Inferior parietal cortex (tissue), 1 donor: ENCODE measurements around the gene ORAI1.
"Not testable (repeated sequence)": the region's sequence is repeated elsewhere in the genome, so short reads cannot be mapped to it uniquely, and the experiment has no call there.

ENCODE experiments used
- DNase-seq: peaks from one replicate; pipeline ENCODE4 v3.0.0-alpha.2; 2016; ENCODE audit errors: extremely low spot score

Gene ORAI1

DNA sequence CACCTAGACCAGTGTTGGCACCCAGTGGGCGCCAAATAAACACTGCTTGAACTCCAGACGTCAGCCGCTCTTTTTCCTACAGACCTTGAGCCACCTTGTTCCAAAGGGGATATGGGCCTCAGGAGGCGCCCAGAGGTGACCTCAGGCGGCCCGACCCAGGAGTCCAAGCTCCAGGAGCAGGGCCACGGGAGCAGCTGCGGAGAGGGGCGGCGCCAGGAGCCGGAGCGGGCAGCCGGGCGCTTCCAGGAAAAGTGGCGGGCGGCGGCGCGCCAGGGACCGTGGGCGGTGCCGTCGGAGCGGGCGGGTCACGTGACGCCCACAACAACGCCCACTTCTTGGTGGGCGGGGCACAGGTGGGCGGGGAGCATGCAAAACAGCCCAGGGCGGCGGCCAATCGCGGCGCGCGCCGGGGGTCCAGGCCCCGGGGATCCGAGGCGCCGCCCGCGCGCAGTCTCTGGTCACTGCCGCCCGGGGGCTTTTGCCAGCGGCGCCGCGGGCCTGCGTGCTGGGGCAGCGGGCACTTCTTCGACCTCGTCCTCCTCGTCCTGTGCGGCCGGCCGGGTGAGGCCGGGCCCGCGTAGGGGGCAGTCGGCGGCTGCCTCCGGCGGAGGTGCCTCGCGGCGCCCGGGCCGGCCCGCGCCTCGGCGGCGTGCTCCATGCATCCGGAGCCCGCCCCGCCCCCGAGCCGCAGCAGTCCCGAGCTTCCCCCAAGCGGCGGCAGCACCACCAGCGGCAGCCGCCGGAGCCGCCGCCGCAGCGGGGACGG, at the start of gene ORAI1:
Gene ORAI1, plus strand, starts transcription at position 444 of the 766 bp plus-strand sequence.
- peak; percentile 86 for DNase-seq

- no peak for DNase-seq
Observed at GRCh38 chr12:121576851-121577391, 49.4 kb upstream of the ORAI1 start.

- DNase-seq, result no peak
Observed at GRCh38 chr12:121577443-121578180, 48.7 kb upstream of the ORAI1 start.

GRCh38 chr12:121578230-121579189, 47.8 kb upstream of the ORAI1 start:
- DNase-seq, result no peak

DNA sequence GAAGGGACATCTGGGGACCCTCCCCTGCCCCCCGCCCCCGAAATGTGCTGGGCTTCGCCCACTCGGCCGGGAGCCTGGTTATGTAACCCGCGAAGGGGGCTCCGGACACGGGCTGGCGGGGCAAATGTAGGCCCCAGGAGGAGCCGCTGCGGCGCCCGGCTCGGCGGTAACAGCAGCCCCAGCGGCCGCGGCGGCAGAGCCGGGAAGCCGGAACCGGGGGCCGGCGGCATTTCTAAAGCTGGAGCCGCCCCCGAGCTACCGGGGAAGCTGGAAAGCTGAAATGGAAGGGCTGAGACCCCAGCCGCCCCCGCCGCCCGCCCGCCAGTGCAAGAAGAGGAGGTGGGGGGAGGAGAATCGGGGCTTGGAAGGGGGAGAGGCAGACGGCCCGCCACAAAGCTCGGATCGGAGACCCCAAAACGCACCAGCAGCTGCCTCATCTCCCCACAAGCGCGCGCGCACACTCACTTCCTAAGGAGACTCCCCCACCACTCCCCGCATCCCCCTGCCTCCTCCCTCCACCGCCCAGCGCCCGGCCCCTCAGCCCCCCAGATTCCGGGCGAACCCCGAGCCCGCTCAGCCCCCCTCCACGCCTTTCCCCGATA, 47.0 kb upstream of the ORAI1 start:
- no peak for DNase-seq

DNA sequence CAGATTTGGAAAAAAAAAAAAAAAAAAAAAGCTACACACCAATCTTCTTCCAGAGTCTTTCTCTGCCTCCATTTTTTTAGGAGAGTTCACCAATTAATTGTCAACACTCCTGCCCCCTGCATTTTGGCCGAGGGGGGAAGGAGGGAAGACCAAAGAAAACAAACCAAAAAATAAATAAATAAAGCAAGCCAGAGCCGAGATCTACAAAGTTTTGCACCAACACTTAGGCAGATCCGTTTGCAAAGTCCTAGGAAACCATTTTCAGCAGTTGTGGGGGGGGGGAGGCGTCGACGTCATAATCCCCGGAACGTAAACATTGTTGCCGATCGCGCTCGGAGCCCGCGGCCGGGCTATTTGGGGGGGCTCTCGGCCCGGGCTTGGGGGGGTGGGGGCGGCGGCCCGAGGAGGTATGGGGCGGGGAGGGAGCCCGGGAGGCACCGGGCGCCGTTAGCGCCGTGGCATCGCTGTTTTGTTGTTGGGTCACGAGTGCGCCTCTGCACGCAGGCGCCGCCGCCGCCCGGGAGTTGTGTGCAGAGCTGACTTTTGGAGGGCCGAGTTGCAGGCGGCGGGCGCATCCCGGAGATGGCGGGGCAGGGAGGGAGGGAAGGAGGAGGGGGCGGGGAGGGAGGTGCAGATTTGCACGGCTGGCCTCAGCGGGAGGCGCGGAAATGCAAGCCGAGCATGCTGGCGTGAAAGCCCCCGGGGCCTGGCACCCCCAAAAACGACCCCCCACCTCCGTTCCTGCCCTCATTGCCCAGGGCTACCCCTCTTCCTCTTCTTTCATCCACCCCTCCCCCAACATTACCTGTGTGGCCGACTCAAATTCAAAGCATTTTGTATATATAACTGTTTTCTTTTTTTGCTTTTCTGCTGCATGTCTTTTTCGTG, 46.1 kb upstream of the ORAI1 start:
- peak; percentile 63 for DNase-seq

DNA sequence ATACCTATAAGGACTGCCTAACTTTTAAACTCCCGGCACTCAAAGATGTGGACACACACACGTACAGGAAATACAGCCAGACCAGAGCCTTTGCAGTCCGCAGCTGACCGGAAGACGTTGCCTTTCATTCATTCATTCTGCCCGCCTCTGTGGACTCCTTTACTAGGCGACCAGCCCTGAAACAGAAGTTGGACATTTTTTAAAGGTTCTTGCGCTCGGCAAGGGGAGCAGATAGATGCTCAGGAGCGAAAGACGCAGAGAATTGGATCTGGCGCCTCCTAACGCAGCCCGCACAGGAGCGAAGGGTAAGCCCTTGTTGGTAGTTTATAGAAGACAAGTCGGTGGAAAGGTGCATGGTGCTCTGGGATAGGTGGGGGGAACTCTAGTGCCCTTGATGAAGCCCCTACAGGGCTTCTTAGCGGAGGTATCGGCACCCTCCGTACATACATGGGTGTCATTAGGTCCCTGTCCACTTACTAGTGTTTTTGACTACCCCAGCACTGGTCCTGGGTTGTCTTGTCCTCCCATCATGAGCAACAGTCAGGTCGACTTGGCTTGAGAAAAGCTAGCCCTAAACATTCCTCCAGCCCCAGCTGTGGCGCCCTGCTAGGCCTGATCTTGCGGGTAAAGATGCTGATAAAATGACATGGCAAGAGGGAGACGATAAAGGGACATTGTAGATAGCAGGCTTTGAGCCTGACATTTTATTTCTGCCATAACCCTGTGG, 45.2 kb upstream of the ORAI1 start, which contains the start of gene KDM2B:
Gene KDM2B, minus strand, starts transcription at position 65 of the 727 bp plus-strand sequence. CDS start 112 bp downstream, outside the sequence.
- peak; percentile 70 for DNase-seq

DNA sequence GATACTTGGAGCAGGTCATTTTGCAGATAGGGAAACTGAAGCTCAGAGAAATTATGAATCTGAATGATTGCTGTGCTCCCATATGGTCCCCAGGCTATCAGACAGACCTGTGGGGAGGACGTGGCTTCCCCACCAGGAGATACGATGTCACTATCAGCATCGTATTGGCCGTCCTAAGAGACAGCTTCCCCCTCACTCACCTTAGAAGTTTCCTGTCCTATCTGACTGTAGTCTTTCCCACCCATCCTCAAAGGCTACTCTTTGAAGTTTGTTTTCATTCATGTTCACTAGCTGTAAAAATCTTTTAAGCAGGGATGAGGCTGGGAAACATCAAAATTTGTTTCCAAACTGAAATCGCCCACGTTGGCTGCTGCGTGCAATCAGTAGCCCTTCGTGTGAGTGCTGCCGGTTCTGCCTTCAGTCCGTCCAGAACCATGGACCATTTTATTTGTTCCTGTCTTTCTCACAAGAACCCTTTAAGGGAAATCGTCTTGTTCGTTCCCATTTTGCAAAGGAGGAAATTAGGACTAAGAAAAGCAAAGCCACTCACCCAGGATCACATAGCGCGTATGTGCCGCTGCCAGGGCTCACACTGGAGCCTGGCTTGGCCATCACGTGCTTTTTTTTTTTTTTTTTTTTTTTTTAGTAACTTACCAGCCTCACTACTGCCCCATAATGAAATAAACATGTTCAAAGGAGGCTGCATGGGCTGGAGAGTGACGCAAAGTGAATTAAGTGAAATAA, 44.5 kb upstream of the ORAI1 start:
- DNase-seq, result peak; percentile 65

GRCh38 chr12:121582583-121583333, 43.6 kb upstream of the ORAI1 start:
- DNase-seq, result no peak

DNA sequence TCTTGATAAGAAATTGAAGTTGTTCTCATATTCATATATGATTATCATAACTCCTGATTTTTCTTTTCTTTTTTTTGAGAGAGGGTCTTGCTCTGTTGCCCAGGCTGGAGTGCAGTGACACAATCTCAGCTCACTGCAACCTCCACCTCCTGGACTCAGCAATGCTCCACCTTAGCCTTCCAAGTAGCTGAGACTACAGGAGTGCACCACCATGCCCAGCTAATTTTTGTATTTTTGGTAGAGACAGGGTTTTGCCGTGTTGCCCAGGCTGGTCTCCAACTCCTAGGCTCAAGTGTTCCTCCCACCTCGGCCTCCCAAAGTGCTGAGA, 43.0 kb upstream of the ORAI1 start:
- DNase-seq, result not testable (repeated sequence)

DNA sequence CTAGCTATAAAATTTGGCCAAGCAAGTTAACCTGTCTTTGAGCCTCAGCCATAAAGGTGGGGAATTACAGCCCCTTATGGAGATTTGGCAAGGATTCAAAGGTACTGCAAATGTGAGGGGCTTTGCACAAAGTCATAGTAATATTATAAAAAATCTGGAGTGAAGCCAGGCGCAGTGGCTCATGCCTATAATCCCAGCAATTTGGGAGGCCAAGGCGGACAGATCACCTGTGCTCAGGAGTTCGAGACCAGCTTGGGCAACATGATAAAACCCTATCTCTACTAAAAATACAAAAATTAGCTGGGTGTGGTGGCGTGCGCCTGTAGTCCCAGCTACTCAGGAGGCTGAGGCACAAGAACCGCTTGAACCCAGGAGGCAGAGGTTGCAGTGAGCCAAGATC, 41.4 kb upstream of the ORAI1 start:
- DNase-seq, result not testable (repeated sequence)

- DNase-seq, result no peak
Observed at GRCh38 chr12:121590476-121591143, 35.7 kb upstream of the ORAI1 start.

- no peak for DNase-seq
Observed at GRCh38 chr12:121592320-121592719, 34.0 kb upstream of the ORAI1 start.

DNA sequence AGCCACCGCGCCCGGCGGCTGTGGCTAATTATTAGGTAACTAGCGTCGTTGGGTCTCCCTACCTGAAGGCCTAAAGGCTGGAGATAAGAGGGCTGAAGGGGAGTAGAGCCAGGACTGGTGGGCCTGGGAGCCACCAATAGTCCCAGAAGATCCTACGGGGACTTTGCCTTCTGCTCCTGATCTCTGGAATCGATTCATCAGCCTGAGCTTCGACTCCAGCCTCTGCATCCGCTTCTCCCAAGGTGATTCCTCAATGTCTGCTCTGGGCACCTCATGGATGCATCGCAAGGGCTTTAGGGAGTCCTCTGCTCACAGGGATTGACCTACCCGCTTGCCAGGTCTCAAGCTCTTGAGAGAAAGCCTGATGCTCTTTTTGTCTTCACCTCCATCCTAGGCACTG, 30.8 kb upstream of the ORAI1 start:
- no peak for DNase-seq

GRCh38 chr12:121596526-121596925, 29.8 kb upstream of the ORAI1 start:
- DNase-seq, result no peak

GRCh38 chr12:121600702-121601336, 25.5 kb upstream of the ORAI1 start:
- DNase-seq, result no peak

- DNase-seq, result no peak
Observed at GRCh38 chr12:121602766-121603165, 23.6 kb upstream of the ORAI1 start.
